HepG2 (cell line): ENCODE measurements around the gene TBX6. TPM values are rescaled to one million over a fixed set of nuclear protein-coding genes. Genes with fewer than 3 reads are reported as not detected.

ENCODE experiments used
- ATM ChIP-seq: fragments of 450-650 bp; IDR thresholded peaks from 2 replicates; pipeline ENCODE4 v1.7.1; 2017; ENCODE audit warnings: mild to moderate bottlenecking, borderline replicate concordance
- FOXA3 ChIP-seq: IDR thresholded peaks from 2 replicates; pipeline ENCODE4 v1.6.1; 2016; ENCODE audit warnings: missing genetic modification reagents, missing compliant biosample characterization
- HMG20A ChIP-seq: IDR thresholded peaks from 2 replicates; pipeline ENCODE4 v1.6.1; 2016; ENCODE audit warnings: borderline replicate concordance
- KLF16 ChIP-seq, 2 experiments: sonication (generic) in 1 of 2; formaldehyde crosslinking in 1 of 2; IDR thresholded peaks; 2 replicates each; pipeline versions ENCODE4 v1.6.1 to v1.8.0; 2016 to 2023; ENCODE audit warnings: missing genetic modification reagents in 2 of 2, missing compliant biosample characterization in 1 of 2
- MTF1 ChIP-seq: sonication (generic); formaldehyde crosslinking; IDR thresholded peaks from 2 replicates; pipeline ENCODE4 v1.5.0; 2020; ENCODE audit warnings: missing genetic modification reagents
- NAIF1 ChIP-seq: sonication (generic); formaldehyde crosslinking; IDR thresholded peaks from 2 replicates; pipeline ENCODE4 v1.5.0; 2020; ENCODE audit warnings: mild to moderate bottlenecking, missing genetic modification reagents, borderline replicate concordance
- NFATC3 ChIP-seq: sonication (generic); formaldehyde crosslinking; IDR thresholded peaks from 2 replicates; pipeline ENCODE4 v1.5.1; 2020; ENCODE audit warnings: mild to moderate bottlenecking, missing genetic modification reagents
- NPAS2 ChIP-seq: sonication (generic); formaldehyde crosslinking; IDR thresholded peaks from 2 replicates; pipeline ENCODE4 v1.8.0; 2022; ENCODE audit warnings: mild to moderate bottlenecking, missing genetic modification reagents, borderline replicate concordance
- NR2F1 ChIP-seq, 2 experiments: fragments of 450-650 bp in 1 of 2; formaldehyde crosslinking in 1 of 2; IDR thresholded peaks; 2 replicates each; pipeline versions ENCODE4 v1.5.0 to v1.6.1; 2016 to 2020; ENCODE audit warnings: mild to moderate bottlenecking in 1 of 2, missing compliant biosample characterization in 1 of 2, missing genetic modification reagents in 1 of 2, moderate library complexity in 1 of 2
- POLR2AphosphoS5 ChIP-seq: IDR thresholded peaks from 2 replicates; pipeline ENCODE4 v1.6.1; 2012; ENCODE audit warnings: low read depth, low read length
- PRPF4 ChIP-seq: fragments of 200-400 bp; formaldehyde crosslinking; IDR thresholded peaks from 2 replicates; pipeline ENCODE4 v1.6.1; 2016; ENCODE audit warnings: low read length, low read depth; ENCODE audit not compliant: poor library complexity, severe bottlenecking
- REXO4 ChIP-seq: sonication (generic); formaldehyde crosslinking; IDR thresholded peaks from 2 replicates; pipeline ENCODE4 v1.8.0; 2022; ENCODE audit warnings: missing genetic modification reagents, mild to moderate bottlenecking, borderline replicate concordance
- SMYD3 ChIP-seq: sonication (generic); formaldehyde crosslinking; IDR thresholded peaks from 2 replicates; pipeline ENCODE4 v1.8.1; 2023; ENCODE audit warnings: mild to moderate bottlenecking, missing genetic modification reagents
- SNAPC2 ChIP-seq: sonication (generic); formaldehyde crosslinking; IDR thresholded peaks from 2 replicates; pipeline ENCODE4 v1.8.1; 2022; ENCODE audit warnings: mild to moderate bottlenecking, missing genetic modification reagents
- ZKSCAN1 ChIP-seq: fragments of 150-350 bp; IDR thresholded peaks from 2 replicates; pipeline ENCODE4 v1.6.1; 2014; ENCODE audit warnings: low read length
- ZNF577 ChIP-seq: sonication (generic); formaldehyde crosslinking; IDR thresholded peaks from 2 replicates; pipeline ENCODE4 v1.4.0; 2020; ENCODE audit warnings: mild to moderate bottlenecking, low read depth, missing genetic modification reagents, borderline replicate concordance
- ZNF674 ChIP-seq: sonication (generic); formaldehyde crosslinking; IDR thresholded peaks from 2 replicates; pipeline ENCODE4 v1.5.0; 2020; ENCODE audit warnings: low read depth, mild to moderate bottlenecking, missing genetic modification reagents
- ZNF788 ChIP-seq: sonication (generic); formaldehyde crosslinking; IDR thresholded peaks from 2 replicates; pipeline ENCODE4 v1.5.0; 2020; ENCODE audit warnings: mild to moderate bottlenecking, missing genetic modification reagents, borderline replicate concordance
- ZSCAN5A ChIP-seq: sonication (generic); formaldehyde crosslinking; IDR thresholded peaks from 2 replicates; pipeline ENCODE4 v1.8.0; 2022; ENCODE audit warnings: mild to moderate bottlenecking, missing genetic modification reagents, borderline replicate concordance
- polyA plus RNA-seq, 8 experiments: library from polyadenylated mRNA; depleted of rRNA in 3 of 8; stranded (reverse) in 7 of 8; unstranded in 1 of 8; fragments of >200 nt; fragmentation: Illumina TruSeq in 4 of 8; extraction: Trizol in 4 of 8; gene quantifications; 2 replicates each; pipeline versions ENCODE4 v1.2.1 to v1.2.3, GENCODE V29; 2011 to 2016; ENCODE audit warnings: low read depth in 4 of 8, missing spikeins in 1 of 8, mixed read lengths in 1 of 8; ENCODE audit not compliant: insufficient read depth in 1 of 8
- total RNA-seq, 5 experiments: library from RNA; depleted of rRNA; stranded (reverse); fragments of >200 nt; fragmentation: Illumina TruSeq; extraction: Trizol; gene quantifications; 2 replicates each; pipeline ENCODE4 v1.2.3, GENCODE V29; 2016; ENCODE audit warnings: low read depth in 1 of 5
- TF ChIP-seq, protein P1 (sequence below): sonication (generic); formaldehyde crosslinking; IDR thresholded peaks from 2 replicates; pipeline ENCODE4 v1.4.0; 2020; ENCODE audit warnings: missing genetic modification reagents
- TF ChIP-seq, protein P2 (sequence below): sonication (generic); formaldehyde crosslinking; IDR thresholded peaks from 2 replicates; pipeline ENCODE4 v1.9.0; 2021; ENCODE audit warnings: missing genetic modification reagents, borderline replicate concordance

Gene TBX6
- total and polyA plus RNA-seq, 2 of the 13 experiments (the other 11 are each of a cell fraction or from before 2014, with no cell fraction given) = 0.24 to 0.42 TPM

DNA sequence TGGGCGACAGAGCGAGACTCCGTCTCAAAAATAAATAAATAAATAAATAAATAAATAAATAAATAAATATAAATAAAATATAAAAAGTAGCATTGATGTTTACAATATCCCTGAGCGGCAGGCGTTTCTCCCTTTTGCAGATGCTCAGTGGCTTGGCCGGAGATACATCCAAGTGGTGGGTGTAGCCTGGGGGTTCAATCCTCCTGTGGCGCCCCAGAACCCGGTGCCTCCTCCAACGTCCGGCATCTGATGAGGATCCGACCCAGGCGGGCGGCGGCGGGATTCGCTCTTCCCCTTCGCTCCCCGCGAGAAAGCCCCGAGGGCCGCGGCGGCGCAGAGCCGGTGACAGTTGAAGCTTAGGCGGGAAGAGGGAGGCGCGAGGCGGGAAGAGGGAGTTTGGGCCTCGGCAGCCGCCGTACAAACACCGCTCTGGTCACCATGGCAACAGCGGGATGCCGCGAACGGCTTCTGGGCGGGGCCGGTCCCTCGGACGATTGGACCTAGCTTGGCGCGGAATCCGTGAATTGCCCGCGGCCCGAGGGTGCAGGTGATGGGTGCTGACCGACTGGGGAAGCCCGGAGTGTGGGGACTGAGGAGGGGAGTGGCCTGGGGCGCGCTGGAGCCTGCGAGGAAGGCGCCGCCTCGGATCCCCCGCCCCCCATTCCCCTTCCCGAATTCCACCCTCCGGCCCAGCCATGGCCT lies 38.9 kb downstream of the TBX6 start (continued):
- peak; percentile 95 for TF ChIP-seq SNAPC2
- TF ChIP-seq, protein P1, sequence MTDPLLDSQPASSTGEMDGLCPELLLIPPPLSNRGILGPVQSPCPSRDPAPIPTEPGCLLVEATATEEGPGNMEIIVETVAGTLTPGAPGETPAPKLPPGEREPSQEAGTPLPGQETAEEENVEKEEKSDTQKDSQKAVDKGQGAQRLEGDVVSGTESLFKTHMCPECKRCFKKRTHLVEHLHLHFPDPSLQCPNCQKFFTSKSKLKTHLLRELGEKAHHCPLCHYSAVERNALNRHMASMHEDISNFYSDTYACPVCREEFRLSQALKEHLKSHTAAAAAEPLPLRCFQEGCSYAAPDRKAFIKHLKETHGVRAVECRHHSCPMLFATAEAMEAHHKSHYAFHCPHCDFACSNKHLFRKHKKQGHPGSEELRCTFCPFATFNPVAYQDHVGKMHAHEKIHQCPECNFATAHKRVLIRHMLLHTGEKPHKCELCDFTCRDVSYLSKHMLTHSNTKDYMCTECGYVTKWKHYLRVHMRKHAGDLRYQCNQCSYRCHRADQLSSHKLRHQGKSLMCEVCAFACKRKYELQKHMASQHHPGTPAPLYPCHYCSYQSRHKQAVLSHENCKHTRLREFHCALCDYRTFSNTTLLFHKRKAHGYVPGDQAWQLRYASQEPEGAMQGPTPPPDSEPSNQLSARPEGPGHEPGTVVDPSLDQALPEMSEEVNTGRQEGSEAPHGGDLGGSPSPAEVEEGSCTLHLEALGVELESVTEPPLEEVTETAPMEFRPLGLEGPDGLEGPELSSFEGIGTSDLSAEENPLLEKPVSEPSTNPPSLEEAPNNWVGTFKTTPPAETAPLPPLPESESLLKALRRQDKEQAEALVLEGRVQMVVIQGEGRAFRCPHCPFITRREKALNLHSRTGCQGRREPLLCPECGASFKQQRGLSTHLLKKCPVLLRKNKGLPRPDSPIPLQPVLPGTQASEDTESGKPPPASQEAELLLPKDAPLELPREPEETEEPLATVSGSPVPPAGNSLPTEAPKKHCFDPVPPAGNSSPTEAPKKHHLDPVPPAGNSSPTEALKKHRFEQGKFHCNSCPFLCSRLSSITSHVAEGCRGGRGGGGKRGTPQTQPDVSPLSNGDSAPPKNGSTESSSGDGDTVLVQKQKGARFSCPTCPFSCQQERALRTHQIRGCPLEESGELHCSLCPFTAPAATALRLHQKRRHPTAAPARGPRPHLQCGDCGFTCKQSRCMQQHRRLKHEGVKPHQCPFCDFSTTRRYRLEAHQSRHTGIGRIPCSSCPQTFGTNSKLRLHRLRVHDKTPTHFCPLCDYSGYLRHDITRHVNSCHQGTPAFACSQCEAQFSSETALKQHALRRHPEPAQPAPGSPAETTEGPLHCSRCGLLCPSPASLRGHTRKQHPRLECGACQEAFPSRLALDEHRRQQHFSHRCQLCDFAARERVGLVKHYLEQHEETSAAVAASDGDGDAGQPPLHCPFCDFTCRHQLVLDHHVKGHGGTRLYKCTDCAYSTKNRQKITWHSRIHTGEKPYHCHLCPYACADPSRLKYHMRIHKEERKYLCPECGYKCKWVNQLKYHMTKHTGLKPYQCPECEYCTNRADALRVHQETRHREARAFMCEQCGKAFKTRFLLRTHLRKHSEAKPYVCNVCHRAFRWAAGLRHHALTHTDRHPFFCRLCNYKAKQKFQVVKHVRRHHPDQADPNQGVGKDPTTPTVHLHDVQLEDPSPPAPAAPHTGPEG = peak; percentile 76; the same call in 1 of the 2 replicates
- TF ChIP-seq SMYD3 = peak; percentile 96
- TF ChIP-seq NR2F1 (CRISPR knock-in tag; IDR thresholded peaks at IDR 0.05) = no peak
- peak; percentile 95 to 97 for TF ChIP-seq KLF16 (CRISPR knock-in tag; IDR thresholded peaks at IDR 0.05)
- TF ChIP-seq FOXA3 (CRISPR knock-in tag) = peak; percentile 69
- peak; percentile 92 for TF ChIP-seq NAIF1 (CRISPR knock-in tag)
- peak; percentile 90; the same call in 1 of the 2 replicates for TF ChIP-seq NFATC3 (CRISPR knock-in tag)
- no peak for TF ChIP-seq POLR2AphosphoS5
- peak; percentile 96 for TF ChIP-seq ZSCAN5A (CRISPR knock-in tag)
- peak; percentile 97; the same call in 1 of the 2 replicates for TF ChIP-seq ZNF788 (CRISPR knock-in tag)
- TF ChIP-seq ZNF674 (CRISPR knock-in tag) = no peak
- peak; percentile 40; the same call in 1 of the 2 replicates for TF ChIP-seq HMG20A
- TF ChIP-seq PRPF4 = no peak
- TF ChIP-seq MTF1 (CRISPR knock-in tag) = peak; percentile 62; the same call in 1 of the 2 replicates
- no peak for TF ChIP-seq ZKSCAN1
- no peak for TF ChIP-seq ATM
- TF ChIP-seq, protein P2, sequence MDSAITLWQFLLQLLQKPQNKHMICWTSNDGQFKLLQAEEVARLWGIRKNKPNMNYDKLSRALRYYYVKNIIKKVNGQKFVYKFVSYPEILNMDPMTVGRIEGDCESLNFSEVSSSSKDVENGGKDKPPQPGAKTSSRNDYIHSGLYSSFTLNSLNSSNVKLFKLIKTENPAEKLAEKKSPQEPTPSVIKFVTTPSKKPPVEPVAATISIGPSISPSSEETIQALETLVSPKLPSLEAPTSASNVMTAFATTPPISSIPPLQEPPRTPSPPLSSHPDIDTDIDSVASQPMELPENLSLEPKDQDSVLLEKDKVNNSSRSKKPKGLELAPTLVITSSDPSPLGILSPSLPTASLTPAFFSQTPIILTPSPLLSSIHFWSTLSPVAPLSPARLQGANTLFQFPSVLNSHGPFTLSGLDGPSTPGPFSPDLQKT (CRISPR knock-in tag) = no peak
- TF ChIP-seq NPAS2 (CRISPR knock-in tag) = no peak
- TF ChIP-seq ZNF577 (CRISPR knock-in tag) = no peak
- TF ChIP-seq REXO4 (CRISPR knock-in tag) = no peak; the same call in 1 of the 2 replicates
